Measurements from ENCODE around the gene BRD3OS. TPM values are rescaled to one million over a fixed set of nuclear protein-coding genes. Genes with fewer than 3 reads are reported as not detected.

BRD3OS gene
- total and polyA plus RNA-seq, 2 of the 13 experiments (the other 11 are each of a cell fraction or from before 2014, with no cell fraction given) = 4.9 to 5.7 TPM

DNA sequence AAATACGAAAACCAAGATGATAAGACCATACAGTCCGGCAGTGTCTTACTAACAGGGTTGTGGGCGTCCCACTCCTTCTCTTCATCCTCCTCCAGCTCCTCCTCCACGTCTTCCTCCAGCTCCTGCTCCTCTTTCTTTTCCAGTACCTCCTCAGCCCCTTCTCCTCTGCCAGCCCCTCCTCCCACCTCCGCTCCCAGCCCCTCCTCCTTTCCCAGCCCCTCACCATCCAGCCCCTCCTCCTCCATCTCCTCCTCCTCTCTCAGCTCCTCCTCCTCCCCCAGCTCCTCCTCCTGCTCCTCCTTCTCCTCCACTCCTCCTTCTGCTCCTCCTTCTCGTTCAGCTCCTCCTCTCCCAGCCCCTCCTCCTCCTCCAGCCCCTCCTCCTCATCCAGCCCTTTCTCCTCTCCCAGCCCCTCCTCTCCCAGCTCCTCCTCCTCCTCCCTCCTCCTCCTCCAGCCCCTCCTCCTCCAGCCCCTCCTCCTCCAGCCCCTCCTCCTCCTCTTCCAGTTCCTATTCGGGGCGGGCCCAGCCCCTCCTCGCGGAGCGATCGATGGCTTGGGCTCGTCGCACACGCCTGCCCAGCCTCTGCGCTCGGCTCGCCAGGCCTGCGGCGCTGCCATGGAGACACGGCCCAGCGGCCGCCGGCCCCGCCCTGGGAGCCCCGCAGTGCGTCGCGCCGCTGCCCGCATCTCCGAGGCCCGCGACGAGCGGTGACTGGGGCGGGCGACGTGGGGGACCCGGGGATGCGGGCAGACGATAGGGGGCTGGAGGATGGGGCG is at the start of gene BRD3OS (continued):
- no peak for TF ChIP-seq ZSCAN22 (CRISPR knock-in tag; IDR thresholded peaks at IDR 0.05)
- TF ChIP-seq ZNF629 (CRISPR knock-in tag; conservative IDR thresholded peaks at IDR 0.05) = no peak
- no peak for TF ChIP-seq ZNF180 (CRISPR knock-in tag; IDR thresholded peaks at IDR 0.05; ENCODE audit: borderline replicate concordance, low read depth)
- TF ChIP-seq TCF7 (IDR thresholded peaks at IDR 0.05; ENCODE audit: low read depth) = no peak
- TF ChIP-seq HMGXB4 (CRISPR knock-in tag; IDR thresholded peaks at IDR 0.05; ENCODE audit: borderline replicate concordance in 1 of 2, low read depth in 1 of 2) = peak; percentile 32 to 56; a peak in 1 of 4 replicates
- no peak for TF ChIP-seq KMT2A (CRISPR knock-in tag; IDR thresholded peaks at IDR 0.05)
- peak; percentile 86 for TF ChIP-seq ZNF263 (CRISPR knock-in tag; IDR thresholded peaks at IDR 0.05)
- TF ChIP-seq POLR2A (IDR thresholded peaks at IDR 0.05; ENCODE audit: insufficient read depth in 1 of 2, low read depth in 2 of 2, low read length in 2 of 2) = no peak
- no peak for TF ChIP-seq HNRNPL (IDR thresholded peaks at IDR 0.05; ENCODE audit: low read depth, low read length)
- no peak for TF ChIP-seq CENPT (CRISPR knock-in tag; IDR thresholded peaks at IDR 0.05; ENCODE audit: low read depth)
- no peak for TF ChIP-seq NFYC (CRISPR knock-in tag; IDR thresholded peaks at IDR 0.05)
- TF ChIP-seq ZNF777 (CRISPR knock-in tag; IDR thresholded peaks at IDR 0.05) = 0 out of 2 replicates have a peak, but pooled peaks have one; percentile 18
- no peak for TF ChIP-seq ZNF33B (CRISPR knock-in tag; IDR thresholded peaks at IDR 0.05)
- no peak for TF ChIP-seq RNF219 (CRISPR knock-in tag; IDR thresholded peaks at IDR 0.05)
- TF ChIP-seq ZNF737 (CRISPR knock-in tag; IDR thresholded peaks at IDR 0.05; ENCODE audit: borderline replicate concordance) = no peak
- TF ChIP-seq ELF4 (CRISPR knock-in tag; IDR thresholded peaks at IDR 0.05; ENCODE audit: borderline replicate concordance) = no peak
- TF ChIP-seq ZNF570 (CRISPR knock-in tag; IDR thresholded peaks at IDR 0.05; ENCODE audit: borderline replicate concordance) = no peak
- TF ChIP-seq, protein P1, sequence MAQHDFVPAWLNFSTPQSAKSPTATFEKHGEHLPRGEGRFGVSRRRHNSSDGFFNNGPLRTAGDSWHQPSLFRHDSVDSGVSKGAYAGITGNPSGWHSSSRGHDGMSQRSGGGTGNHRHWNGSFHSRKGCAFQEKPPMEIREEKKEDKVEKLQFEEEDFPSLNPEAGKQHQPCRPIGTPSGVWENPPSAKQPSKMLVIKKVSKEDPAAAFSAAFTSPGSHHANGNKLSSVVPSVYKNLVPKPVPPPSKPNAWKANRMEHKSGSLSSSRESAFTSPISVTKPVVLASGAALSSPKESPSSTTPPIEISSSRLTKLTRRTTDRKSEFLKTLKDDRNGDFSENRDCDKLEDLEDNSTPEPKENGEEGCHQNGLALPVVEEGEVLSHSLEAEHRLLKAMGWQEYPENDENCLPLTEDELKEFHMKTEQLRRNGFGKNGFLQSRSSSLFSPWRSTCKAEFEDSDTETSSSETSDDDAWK (CRISPR knock-in tag; IDR thresholded peaks at IDR 0.05) = no peak
- TF ChIP-seq SETDB1 (CRISPR knock-in tag; IDR thresholded peaks at IDR 0.05; ENCODE audit: borderline replicate concordance) = no peak
- TF ChIP-seq ZNF333 (CRISPR knock-in tag; IDR thresholded peaks at IDR 0.05; ENCODE audit: borderline replicate concordance) = no peak
- TF ChIP-seq NCOA1 (CRISPR knock-in tag; IDR thresholded peaks at IDR 0.05) = no peak
- TF ChIP-seq MTERF4 (CRISPR knock-in tag; IDR thresholded peaks at IDR 0.05) = 0 out of 2 replicates have a peak, but pooled peaks have one; percentile 24
- TF ChIP-seq ZNF749 (CRISPR knock-in tag; IDR thresholded peaks at IDR 0.05; ENCODE audit: borderline replicate concordance) = no peak
- no peak for TF ChIP-seq AKAP8 (CRISPR knock-in tag; IDR thresholded peaks at IDR 0.05)
